GM23338 (cell line): Measurements from ENCODE around the gene SPACA5. TPM values are rescaled to one million over a fixed set of nuclear protein-coding genes. Genes with fewer than 3 reads are reported as not detected.
"Not testable (repeated sequence)": the region's sequence is repeated elsewhere in the genome, so short reads cannot be mapped to it uniquely, and the experiment has no call there.

Experiments
- ATAC-seq: fragments of 200-7000 bp; cut with Tn5 transposase; 3 replicates; pipeline ENCODE4 v1.9.1; 2020
- DNase-seq: peaks from one replicate; pipeline ENCODE4 v3.0.0-alpha.2; 2015; ENCODE audit warnings: low spot score
- H2AFZ ChIP-seq: fragments of 200-600 bp; sonication (generic); 2 replicates; pipeline ENCODE4 v1.8.0; 2016; ENCODE audit warnings: antibody characterized with exemption, mild to moderate bottlenecking, moderate library complexity
- H3F3A ChIP-seq: fragments of 200-600 bp; sonication (generic); replicated peaks from 2 replicates; pipeline ENCODE4 v1.8.0; 2017; ENCODE audit warnings: antibody characterized with exemption, mixed run types, low read depth
- H3K27ac ChIP-seq: fragments of 200-600 bp; sonication (generic); 2 replicates; pipeline ENCODE4 v1.6.1; 2016; ENCODE audit warnings: low read depth
- H3K27me3 ChIP-seq: fragments of 200-600 bp; sonication (generic); 2 replicates; pipeline ENCODE4 v1.8.0; 2016; ENCODE audit warnings: mild to moderate bottlenecking, mixed run types, moderate library complexity; ENCODE audit not compliant: insufficient read depth
- H3K36me3 ChIP-seq: fragments of 200-600 bp; sonication (generic); 2 replicates; pipeline ENCODE4 v1.8.0; 2016; ENCODE audit warnings: mild to moderate bottlenecking; ENCODE audit not compliant: insufficient read depth
- H3K4me1 ChIP-seq: fragments of 200-600 bp; sonication (generic); 2 replicates; pipeline ENCODE4 v1.8.0; 2016; ENCODE audit warnings: mild to moderate bottlenecking, moderate library complexity; ENCODE audit not compliant: insufficient read depth
- H3K4me2 ChIP-seq: fragments of 200-600 bp; sonication (generic); 2 replicates; pipeline ENCODE4 v1.7.1; 2017; ENCODE audit warnings: mixed run types
- H3K4me3 ChIP-seq: fragments of 200-600 bp; sonication (generic); 2 replicates; pipeline ENCODE4 v1.6.1; 2016; ENCODE audit warnings: mixed run types
- H3K79me2 ChIP-seq: fragments of 200-600 bp; sonication (generic); replicated peaks from 2 replicates; pipeline ENCODE4 v1.8.0; 2017; ENCODE audit warnings: mild to moderate bottlenecking; ENCODE audit not compliant: insufficient read depth
- H3K9me2 ChIP-seq: fragments of 200-600 bp; sonication (generic); 2 replicates; pipeline ENCODE4 v1.8.0; 2017; ENCODE audit not compliant: insufficient read depth
- H4K20me1 ChIP-seq: fragments of 200-600 bp; sonication (generic); replicated peaks from 2 replicates; pipeline ENCODE4 v1.8.0; 2017; ENCODE audit warnings: mild to moderate bottlenecking; ENCODE audit not compliant: insufficient read depth
- H3K27ac Mint-ChIP-seq: 2 replicates; pipeline ENCODE4 v1.8.0; 2020; ENCODE audit warnings: inconsistent platforms, mild to moderate bottlenecking, moderate library complexity, mixed read lengths
- H3K27me3 Mint-ChIP-seq: 3 replicates; pipeline ENCODE4 v1.8.0; 2022; ENCODE audit warnings: low read depth, mild to moderate bottlenecking, moderate library complexity, mixed read lengths, inconsistent platforms; ENCODE audit not compliant: insufficient read depth, poor library complexity
- H3K36me3 Mint-ChIP-seq: 3 replicates; pipeline ENCODE4 v1.8.0; 2021; ENCODE audit warnings: low read depth, mild to moderate bottlenecking, inconsistent platforms, moderate library complexity, mixed read lengths
- H3K4me1 Mint-ChIP-seq: 3 replicates; pipeline ENCODE4 v1.8.0; 2020; ENCODE audit warnings: mild to moderate bottlenecking, inconsistent platforms, mixed read lengths
- H3K4me3 Mint-ChIP-seq: 3 replicates; pipeline ENCODE4 v1.8.0; 2021; ENCODE audit warnings: moderate library complexity, mild to moderate bottlenecking, inconsistent platforms, mixed read lengths
- H3K9me3 Mint-ChIP-seq: 3 replicates; pipeline ENCODE4 v1.8.0; 2020; ENCODE audit warnings: moderate library complexity, mild to moderate bottlenecking, inconsistent platforms, mixed read lengths
- CREB1 ChIP-seq: fragments of 250-450 bp; sonication (Bioruptor Pico); IDR thresholded peaks from 2 replicates; pipeline ENCODE4 v1.5.0; 2020; ENCODE audit warnings: low read depth, mild to moderate bottlenecking, moderate library complexity
- CTCF ChIP-seq, 2 experiments: fragments of 200-600 bp in 1 of 2; sonication (generic) in 1 of 2; conservative IDR thresholded peaks; 2 replicates each; pipeline versions ENCODE4 v1.5.1 to v1.6.1; 2016 to 2017; ENCODE audit warnings: antibody characterized with exemption in 2 of 2, low read depth in 2 of 2, mild to moderate bottlenecking in 2 of 2, moderate library complexity in 1 of 2
- ETS1 ChIP-seq: IDR thresholded peaks from 2 replicates; pipeline ENCODE4 v1.6.1; 2016; ENCODE audit warnings: antibody characterized with exemption
- EZH2 ChIP-seq: fragments of 200-600 bp; sonication (generic); IDR thresholded peaks from one replicate; pipeline ENCODE4 v1.8.0; 2017; ENCODE audit warnings: antibody characterized with exemption, mild to moderate bottlenecking, low read depth; ENCODE audit not compliant: unreplicated experiment
- NANOG ChIP-seq: IDR thresholded peaks from 2 replicates; pipeline ENCODE4 v1.6.1; 2016; ENCODE audit warnings: antibody characterized with exemption, borderline replicate concordance
- POLR2AphosphoS5 ChIP-seq: IDR thresholded peaks from 2 replicates; pipeline ENCODE4 v1.6.1; 2016; ENCODE audit warnings: antibody characterized with exemption, low read depth
- REST ChIP-seq: IDR thresholded peaks from one replicate; pipeline ENCODE4 v1.6.1; 2018; ENCODE audit warnings: antibody characterized with exemption; ENCODE audit not compliant: unreplicated experiment
- ZNF114 ChIP-seq: fragments of 250-450 bp; sonication (Bioruptor Pico); IDR thresholded peaks from 2 replicates; pipeline ENCODE4 v1.5.0; 2020; ENCODE audit warnings: mild to moderate bottlenecking, moderate library complexity
- ZNF331 ChIP-seq: fragments of 250-450 bp; sonication (Bioruptor Pico); IDR thresholded peaks from 2 replicates; pipeline ENCODE4 v1.5.0; 2020; ENCODE audit warnings: low read depth, mild to moderate bottlenecking, moderate library complexity
- ZNF462 ChIP-seq: fragments of 250-450 bp; sonication (Bioruptor Pico); IDR thresholded peaks from 2 replicates; pipeline ENCODE4 v1.5.0; 2020; ENCODE audit warnings: mild to moderate bottlenecking, moderate library complexity
- polyA plus RNA-seq: library from polyadenylated mRNA; unstranded; fragments of >200 nt; fragmentation: Nextera tagmentation; extraction: Ambion mirVana; gene quantifications from 2 replicates; pipeline ENCODE4 v1.2.1, GENCODE V29; 2016
- total RNA-seq: library from RNA; depleted of rRNA; stranded (reverse); fragments of >200 nt; shearing (Covaris generic); gene quantifications from 2 replicates; pipeline ENCODE4 v1.2.3, GENCODE V29; 2014

Gene SPACA5
- total and polyA plus RNA-seq, 2 experiments from 2014 or later = not detected

- H3K4me1 Mint-ChIP-seq, H3K27me3 ChIP-seq, ATAC-seq, H3K4me3 ChIP-seq, H3K9me3 Mint-ChIP-seq, H3K27ac ChIP-seq, H2AFZ ChIP-seq, H3K4me3 Mint-ChIP-seq, H3K79me2 ChIP-seq, H3K4me1 ChIP-seq, H3K27me3 Mint-ChIP-seq, H3K36me3 Mint-ChIP-seq, H3K27ac Mint-ChIP-seq, H3K36me3 ChIP-seq, DNase-seq, H3K4me2 ChIP-seq, H3K9me2 ChIP-seq, H3F3A ChIP-seq, H4K20me1 ChIP-seq: not testable (repeated sequence)
Observed at GRCh38 chrX:48030641-48031173, 23.9 kb downstream of the SPACA5 start.

- no peak overlapping the region for H3K4me2 ChIP-seq
- H3K4me3 Mint-ChIP-seq = no peak overlapping the region
- no peaks in the 10 kb centered on the region; the same call in 2 of the 3 replicates for H3K36me3 Mint-ChIP-seq
- no peaks in the 10 kb centered on the region for H3K4me1 Mint-ChIP-seq
- H3K4me1 ChIP-seq = no peaks in the 10 kb centered on the region
- no peak for TF ChIP-seq ZNF114 (CRISPR knock-in tag)
- TF ChIP-seq ETS1 = no peak
- TF ChIP-seq ZNF331 = no peak
- no peak for TF ChIP-seq NANOG
- no peak for TF ChIP-seq EZH2
- no peak for TF ChIP-seq REST
- no peak for TF ChIP-seq ZNF462 (CRISPR knock-in tag)
- TF ChIP-seq CTCF (conservative IDR thresholded peaks at IDR 0.05; ENCODE audit: low read depth in 2 of 2) = no peak
- TF ChIP-seq CREB1 (CRISPR knock-in tag) = no peak
- TF ChIP-seq POLR2AphosphoS5 = no peak
- H3K9me3 Mint-ChIP-seq = no peaks in the 10 kb centered on the region; the same call in 2 of the 3 replicates
- H3K27ac ChIP-seq = no peak overlapping the region
- no peaks in the 10 kb centered on the region for H3K27me3 ChIP-seq
- no peak for ATAC-seq
- no peak overlapping the region for H3K27ac Mint-ChIP-seq
- no peaks in the 10 kb centered on the region for H4K20me1 ChIP-seq
- no peaks in the 10 kb centered on the region for H3F3A ChIP-seq
- DNase-seq = no peak
- no peak overlapping the region for H3K4me3 ChIP-seq
- no peaks in the 10 kb centered on the region for H3K79me2 ChIP-seq
- H3K27me3 Mint-ChIP-seq = no peaks in the 10 kb centered on the region
- no peaks in the 10 kb centered on the region for H3K36me3 ChIP-seq
- no peaks in the 10 kb centered on the region for H3K9me2 ChIP-seq
- no peak overlapping the region for H2AFZ ChIP-seq
Observed at GRCh38 chrX:48035891-48036290, 29.1 kb downstream of the SPACA5 start.
